GM10266 (cell line): ENCODE results near the gene CARMIL3.
"Not testable (repeated sequence)": the region's sequence is repeated elsewhere in the genome, so short reads cannot be mapped to it uniquely, and the experiment has no call there.

ENCODE experiments used
- DNase-seq: peaks from one replicate; pipeline ENCODE4 v3.0.0; 2012; ENCODE audit errors: extremely low spot score
- TF ChIP-seq, protein P1 (sequence below): IDR thresholded peaks from 2 replicates; pipeline ENCODE4 v1.5.1; 2012; ENCODE audit warnings: mild to moderate bottlenecking, low read depth; ENCODE audit not compliant: control insufficient read depth, insufficient read depth; ENCODE audit errors: missing control alignments

The CARMIL3 gene

DNA sequence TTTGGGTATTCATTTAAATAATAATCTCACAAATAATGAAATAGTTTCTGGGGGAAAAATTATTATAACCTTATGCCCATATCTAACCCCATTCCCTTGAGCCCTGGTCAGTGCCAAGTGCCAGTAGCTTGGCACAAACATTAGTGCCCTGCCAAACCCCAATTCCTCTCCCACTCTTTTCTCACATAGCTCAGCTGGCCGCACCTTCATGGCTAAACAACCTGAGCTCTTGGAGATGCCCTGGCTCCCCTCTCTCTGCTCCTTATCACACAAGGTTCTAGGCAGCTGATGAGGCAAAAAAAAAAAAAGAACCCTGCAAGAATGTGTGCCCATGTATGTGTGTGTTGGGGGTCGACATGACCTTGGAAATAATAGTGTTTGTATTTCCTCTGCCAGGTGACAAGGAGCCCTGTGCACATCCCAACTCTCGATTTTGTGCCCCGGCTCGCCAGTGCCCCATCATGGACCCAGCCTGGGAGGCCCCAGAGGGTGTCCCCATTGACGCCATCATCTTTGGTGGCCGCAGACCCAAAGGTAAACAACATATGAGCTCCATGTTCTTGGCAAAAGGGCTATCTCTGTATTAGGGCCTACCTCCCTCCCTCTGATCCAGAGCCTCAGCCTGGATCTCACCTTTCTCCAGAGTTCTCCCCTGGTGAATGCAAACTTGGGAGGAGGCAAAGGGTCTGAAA is 50.7 kb downstream of the CARMIL3 start:
- TF ChIP-seq, protein P1, sequence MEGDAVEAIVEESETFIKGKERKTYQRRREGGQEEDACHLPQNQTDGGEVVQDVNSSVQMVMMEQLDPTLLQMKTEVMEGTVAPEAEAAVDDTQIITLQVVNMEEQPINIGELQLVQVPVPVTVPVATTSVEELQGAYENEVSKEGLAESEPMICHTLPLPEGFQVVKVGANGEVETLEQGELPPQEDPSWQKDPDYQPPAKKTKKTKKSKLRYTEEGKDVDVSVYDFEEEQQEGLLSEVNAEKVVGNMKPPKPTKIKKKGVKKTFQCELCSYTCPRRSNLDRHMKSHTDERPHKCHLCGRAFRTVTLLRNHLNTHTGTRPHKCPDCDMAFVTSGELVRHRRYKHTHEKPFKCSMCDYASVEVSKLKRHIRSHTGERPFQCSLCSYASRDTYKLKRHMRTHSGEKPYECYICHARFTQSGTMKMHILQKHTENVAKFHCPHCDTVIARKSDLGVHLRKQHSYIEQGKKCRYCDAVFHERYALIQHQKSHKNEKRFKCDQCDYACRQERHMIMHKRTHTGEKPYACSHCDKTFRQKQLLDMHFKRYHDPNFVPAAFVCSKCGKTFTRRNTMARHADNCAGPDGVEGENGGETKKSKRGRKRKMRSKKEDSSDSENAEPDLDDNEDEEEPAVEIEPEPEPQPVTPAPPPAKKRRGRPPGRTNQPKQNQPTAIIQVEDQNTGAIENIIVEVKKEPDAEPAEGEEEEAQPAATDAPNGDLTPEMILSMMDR = no peak

DNA sequence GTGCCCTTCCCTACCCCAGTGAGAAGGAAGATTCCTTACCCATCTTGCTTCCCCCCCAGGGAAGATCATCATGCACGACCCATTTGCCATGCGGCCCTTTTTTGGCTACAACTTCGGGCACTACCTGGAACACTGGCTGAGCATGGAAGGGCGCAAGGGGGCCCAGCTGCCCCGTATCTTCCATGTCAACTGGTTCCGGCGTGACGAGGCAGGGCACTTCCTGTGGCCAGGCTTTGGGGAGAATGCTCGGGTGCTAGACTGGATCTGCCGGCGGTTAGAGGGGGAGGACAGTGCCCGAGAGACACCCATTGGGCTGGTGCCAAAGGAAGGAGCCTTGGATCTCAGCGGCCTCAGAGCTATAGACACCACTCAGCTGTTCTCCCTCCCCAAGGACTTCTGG is 51.6 kb downstream of the CARMIL3 start:
- TF ChIP-seq, protein P1 = no peak

More for the DNA sequence above, 50.7 kb downstream of the CARMIL3 start:
- DNase-seq = no peak

DNA sequence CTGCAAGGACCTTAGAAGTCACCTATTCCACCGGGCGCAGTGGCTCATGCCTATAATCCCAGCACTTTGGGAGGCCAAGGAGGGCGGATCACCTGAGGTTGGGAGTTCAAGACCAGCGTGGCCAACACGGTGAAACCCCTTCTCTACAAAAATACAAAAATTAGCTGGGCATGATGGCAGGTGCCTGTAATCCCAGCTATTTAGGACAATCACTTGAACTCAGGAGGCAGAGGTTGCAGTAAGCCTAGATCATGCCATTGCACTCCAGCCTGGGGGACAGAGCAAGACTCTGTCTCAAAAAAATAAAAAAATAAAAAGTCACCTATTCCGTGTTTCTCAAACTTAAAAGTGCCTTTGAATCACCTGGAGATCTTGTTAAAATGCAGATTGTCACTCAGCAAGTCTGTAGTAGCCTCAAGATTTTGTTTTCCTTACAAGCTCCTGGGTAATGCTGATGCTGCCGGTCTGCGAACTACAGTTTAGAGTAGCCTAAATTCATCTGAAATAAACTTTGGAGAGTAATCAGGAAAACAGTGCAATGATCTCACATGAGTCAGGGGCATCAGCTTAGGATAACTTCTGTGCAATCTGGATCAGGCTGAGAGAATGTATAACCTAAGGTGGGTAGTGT is 53.9 kb downstream of the CARMIL3 start:
- DNase-seq = not testable (repeated sequence)

More for the DNA sequence above, 51.6 kb downstream of the CARMIL3 start:
- DNase-seq = no peak

DNA sequence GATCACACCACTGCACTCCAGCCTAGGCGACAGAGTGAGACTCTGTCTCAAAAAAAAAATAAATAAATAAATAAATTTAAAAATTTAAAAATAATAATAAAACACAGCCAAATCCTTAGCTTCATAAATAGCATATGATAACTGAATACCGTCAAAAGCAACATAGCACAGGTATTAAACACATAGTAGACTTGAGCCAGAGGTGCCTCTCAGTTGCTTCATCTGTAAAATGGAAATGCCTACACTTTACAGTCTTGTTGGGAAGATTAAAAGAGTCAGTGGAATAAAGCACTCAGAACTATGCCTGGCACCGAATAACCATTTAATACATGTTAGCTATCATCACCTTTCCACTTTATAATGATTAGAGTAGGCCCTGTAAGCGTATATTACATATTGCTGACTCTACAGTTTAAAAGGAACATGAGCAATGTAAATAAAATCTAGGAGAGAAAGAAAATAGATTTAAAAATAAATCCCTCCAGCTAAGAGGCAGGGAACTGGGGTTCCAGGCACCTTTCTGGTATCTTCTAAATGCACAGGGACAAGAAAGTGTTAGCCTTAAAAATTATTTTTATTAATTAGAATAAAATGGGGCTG is 55.0 kb downstream of the CARMIL3 start:
- TF ChIP-seq, protein P1 = no peak
- no peak for DNase-seq

GRCh38 chr14:24108336-24108874 is 56.6 kb downstream of the CARMIL3 start:
- TF ChIP-seq, protein P1 = no peak
- DNase-seq = no peak

GRCh38 chr14:24110060-24110459 is 58.3 kb downstream of the CARMIL3 start:
- TF ChIP-seq, protein P1 = no peak
- no peak for DNase-seq

DNA sequence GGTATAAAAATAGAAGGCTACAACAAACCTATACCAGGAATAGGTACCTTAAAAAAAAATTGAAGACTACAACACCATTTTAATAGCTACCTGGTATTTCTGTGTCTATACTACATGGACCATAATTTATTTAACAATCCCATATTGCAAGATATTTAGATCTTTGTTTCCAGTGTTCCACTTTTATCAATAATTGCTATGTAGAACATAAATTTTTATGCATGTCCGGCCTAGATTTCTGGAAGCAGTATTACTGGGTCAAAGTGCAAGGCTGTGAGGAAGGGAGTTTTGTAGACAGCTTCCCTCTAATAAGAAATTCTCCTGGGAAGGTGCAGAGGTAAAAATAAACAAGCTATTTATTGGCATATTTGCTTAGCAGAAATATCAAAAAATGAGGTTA is 58.7 kb downstream of the CARMIL3 start:
- TF ChIP-seq, protein P1 = no peak
- no peak for DNase-seq
